ENCODE measurements around the gene ZNF496. TPM values are rescaled to one million over a fixed set of nuclear protein-coding genes. Genes with fewer than 3 reads are reported as not detected.
"Not testable (repeated sequence)": the region's sequence is repeated elsewhere in the genome, so short reads cannot be mapped to it uniquely, and the experiment has no call there.

Gene ZNF496
- total and polyA plus RNA-seq, 8 donors = 5.8 to 25.8 (median 11.9) TPM

DNA sequence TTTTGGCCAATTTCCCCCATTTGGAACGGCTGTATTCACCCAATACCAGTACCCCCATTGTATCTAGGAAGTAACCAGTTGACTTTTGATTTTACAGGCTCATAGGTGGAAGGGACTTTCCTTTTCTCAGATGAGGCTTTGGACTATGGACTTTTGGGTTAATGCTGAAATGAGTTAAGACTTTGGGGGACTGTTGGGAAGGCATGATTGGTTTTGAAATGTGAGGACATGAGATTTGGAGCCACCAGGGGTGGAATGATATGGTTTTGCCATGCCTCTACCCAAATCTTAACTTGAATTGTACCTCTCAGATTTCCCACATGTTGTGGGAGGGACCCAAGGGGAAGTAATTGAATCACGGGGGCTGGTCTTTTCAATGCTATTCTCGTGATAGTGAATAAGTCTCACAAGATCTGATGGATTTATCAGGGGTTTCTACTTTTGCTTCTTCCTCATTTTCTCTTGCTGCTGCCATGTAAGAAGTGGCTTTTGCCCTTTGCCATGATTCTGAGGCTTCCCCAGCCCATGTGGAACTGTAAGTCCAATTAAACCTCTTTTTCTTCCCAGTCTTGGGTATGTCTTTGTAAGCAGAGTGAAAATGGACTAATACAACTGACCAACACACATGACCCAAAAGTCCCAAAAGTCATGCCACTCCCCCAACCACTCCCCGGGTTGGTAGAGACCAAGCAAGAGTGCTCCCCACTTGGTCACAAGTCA is 35.4 kb upstream of the ZNF496 start:
- no peak for DNase-seq
- Histone ChIP-seq H3K36me3 (no peaks in the 10 kb centered on the region), H3K4me3 (no peak overlapping the region), H3K27me3 (peaks cover 0 to 45% (median 12%) of the 10 kb centered on the region in 3 donors), H3K27ac (no peak overlapping the region), H3K4me1 (peaks cover 0 to 5% (median 0%) of the 10 kb centered on the region in 4 donors), H3K9me3 (peaks cover 0 to 11% (median 1%) of the 10 kb centered on the region in 4 donors)
- no peak for TF ChIP-seq POLR2AphosphoS5 (IDR thresholded peaks at IDR 0.05)
- TF ChIP-seq EP300 (IDR thresholded peaks at IDR 0.05) = no peak
- no peak for TF ChIP-seq POLR2A (IDR thresholded peaks at IDR 0.05)
- TF ChIP-seq, protein P1, sequence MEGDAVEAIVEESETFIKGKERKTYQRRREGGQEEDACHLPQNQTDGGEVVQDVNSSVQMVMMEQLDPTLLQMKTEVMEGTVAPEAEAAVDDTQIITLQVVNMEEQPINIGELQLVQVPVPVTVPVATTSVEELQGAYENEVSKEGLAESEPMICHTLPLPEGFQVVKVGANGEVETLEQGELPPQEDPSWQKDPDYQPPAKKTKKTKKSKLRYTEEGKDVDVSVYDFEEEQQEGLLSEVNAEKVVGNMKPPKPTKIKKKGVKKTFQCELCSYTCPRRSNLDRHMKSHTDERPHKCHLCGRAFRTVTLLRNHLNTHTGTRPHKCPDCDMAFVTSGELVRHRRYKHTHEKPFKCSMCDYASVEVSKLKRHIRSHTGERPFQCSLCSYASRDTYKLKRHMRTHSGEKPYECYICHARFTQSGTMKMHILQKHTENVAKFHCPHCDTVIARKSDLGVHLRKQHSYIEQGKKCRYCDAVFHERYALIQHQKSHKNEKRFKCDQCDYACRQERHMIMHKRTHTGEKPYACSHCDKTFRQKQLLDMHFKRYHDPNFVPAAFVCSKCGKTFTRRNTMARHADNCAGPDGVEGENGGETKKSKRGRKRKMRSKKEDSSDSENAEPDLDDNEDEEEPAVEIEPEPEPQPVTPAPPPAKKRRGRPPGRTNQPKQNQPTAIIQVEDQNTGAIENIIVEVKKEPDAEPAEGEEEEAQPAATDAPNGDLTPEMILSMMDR (IDR thresholded peaks at IDR 0.05) = no peak
- WGBS, 5 donors = 74 to 84% (median 81%) methylated on average over 4 of the region's 4 CpGs
- intact Hi-C loops (cut with DNase I; ENCODE audit: low total_unique reads) = no loop called here

DNA sequence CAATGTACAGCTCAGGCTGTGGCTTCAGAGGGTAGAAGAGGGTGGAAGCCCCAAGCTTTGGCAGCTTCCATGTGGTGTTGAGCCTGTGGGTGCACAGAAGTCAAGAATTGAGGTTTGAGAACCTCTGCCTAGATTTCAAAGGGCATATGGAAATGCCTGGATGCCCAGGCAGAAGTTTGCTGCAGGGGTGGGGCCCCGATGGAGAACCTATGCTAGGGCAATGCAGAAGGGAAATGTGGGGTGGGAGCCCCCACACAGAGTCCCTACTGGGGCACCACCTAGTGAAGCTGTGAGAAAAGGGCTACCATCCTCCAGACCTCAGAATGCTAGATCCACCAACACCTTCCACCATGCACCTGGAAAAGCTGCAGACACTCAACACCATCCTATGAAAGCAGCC is 34.7 kb upstream of the ZNF496 start:
- intact Hi-C loops (cut with DNase I; ENCODE audit: low total_unique reads); DNase-seq; H3K4me3 ChIP-seq; H3K4me1 ChIP-seq; H3K36me3 ChIP-seq; H3K27ac ChIP-seq: not testable (repeated sequence)
- 75 to 100% (median 89%) methylated on average over 1 of the region's 1 CpG for WGBS, 5 donors
- Histone ChIP-seq H3K27me3 (peaks cover 0 to 43% (median 12%) of the 10 kb centered on the region in 3 donors), H3K9me3 (peaks cover 0 to 11% (median 1%) of the 10 kb centered on the region in 4 donors)

DNA sequence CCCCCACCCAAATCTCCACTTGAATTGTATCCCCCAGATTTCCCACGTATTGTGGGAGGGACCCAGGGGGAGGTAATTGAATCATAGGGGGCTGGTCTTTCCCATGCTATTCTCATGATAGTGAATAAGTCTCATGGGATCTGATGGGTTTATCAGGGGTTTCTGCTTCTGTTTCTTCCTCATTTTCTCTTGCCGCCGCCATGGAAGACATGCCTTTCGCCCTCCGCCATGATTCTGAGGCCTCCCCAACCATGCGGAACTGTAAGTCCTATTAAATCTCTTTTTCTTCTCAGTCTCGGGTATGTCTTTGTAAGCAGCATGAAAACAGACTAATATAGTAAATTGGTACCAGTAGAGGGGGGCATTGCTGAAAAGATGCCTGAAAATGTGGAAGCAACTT is 33.4 kb upstream of the ZNF496 start:
- H3K27me3 ChIP-seq = peaks cover 0 to 36% (median 9%) of the 10 kb centered on the region in 3 donors
- no peak overlapping the region for H3K4me3 ChIP-seq
- no peaks in the 10 kb centered on the region for H3K36me3 ChIP-seq
- no peak for TF ChIP-seq EP300 (IDR thresholded peaks at IDR 0.05)
- TF ChIP-seq, protein P1 (IDR thresholded peaks at IDR 0.05) = no peak
- intact Hi-C loops (cut with DNase I; ENCODE audit: low total_unique reads) = no loop called here
- DNase-seq = no peak
- H3K9me3 ChIP-seq = peaks cover 0 to 11% (median 1%) of the 10 kb centered on the region in 4 donors
- no peak overlapping the region for H3K27ac ChIP-seq
- H3K4me1 ChIP-seq = peaks cover 6 to 10% (median 7%) of the 10 kb centered on the region in 4 donors
- WGBS, 5 donors = 86 to 96% (median 92%) methylated on average over 7 of the region's 7 CpGs

DNA sequence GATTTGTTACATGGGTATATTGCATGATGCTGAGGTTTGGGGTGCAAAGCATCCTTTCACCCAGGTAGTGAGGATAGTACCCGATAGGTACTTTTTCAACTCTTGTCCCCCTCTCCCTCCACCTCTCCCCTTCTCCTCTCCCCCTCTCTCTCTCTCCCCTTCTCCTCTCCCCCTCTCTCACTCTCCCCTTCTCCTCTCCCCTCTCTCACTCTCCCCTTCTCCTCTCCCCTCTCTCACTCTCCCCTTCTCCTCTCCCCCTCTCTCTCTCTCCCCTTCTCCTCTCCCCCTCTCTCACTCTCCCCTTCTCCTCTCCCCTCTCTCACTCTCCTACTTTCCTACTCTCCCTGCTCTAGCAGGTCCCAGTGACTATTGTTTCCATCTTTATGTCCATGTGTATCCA is 31.3 kb upstream of the ZNF496 start:
- H3K4me3 ChIP-seq; DNase-seq; intact Hi-C loops (cut with DNase I; ENCODE audit: low total_unique reads); H3K36me3 ChIP-seq; H3K27ac ChIP-seq: not testable (repeated sequence)
- H3K9me3 ChIP-seq = peaks cover 0 to 11% (median 1%) of the 10 kb centered on the region in 4 donors
- peaks cover 6 to 10% (median 7%) of the 10 kb centered on the region in 4 donors for H3K4me1 ChIP-seq
- peaks cover 0 to 38% (median 9%) of the 10 kb centered on the region in 3 donors for H3K27me3 ChIP-seq
- WGBS, 5 donors = 85 to 100% (median 90%) methylated on average over 1 of the region's 1 CpG

DNA sequence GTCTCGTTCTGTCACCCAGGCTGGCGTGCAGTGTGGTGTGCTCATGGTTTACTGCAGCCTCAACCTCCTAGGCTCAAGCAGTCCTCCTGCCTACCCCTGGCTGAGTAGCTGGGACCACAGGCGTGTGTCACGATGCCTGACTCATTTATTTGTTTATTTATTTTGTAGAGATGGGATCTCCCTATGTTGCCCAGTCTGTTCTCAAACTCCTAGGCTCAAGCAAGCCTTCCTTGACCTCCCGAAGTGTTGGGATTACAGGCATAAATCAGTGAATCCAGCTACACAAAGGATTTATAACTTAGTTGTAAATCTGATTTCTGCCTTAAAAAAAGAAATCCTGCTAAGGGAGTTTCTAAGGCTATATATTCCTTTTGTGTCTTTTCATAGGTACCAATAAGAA is 30.5 kb upstream of the ZNF496 start:
- no peak for TF ChIP-seq EP300 (IDR thresholded peaks at IDR 0.05)
- TF ChIP-seq, protein P1 (IDR thresholded peaks at IDR 0.05) = no peak
- no peak for TF ChIP-seq POLR2A (IDR thresholded peaks at IDR 0.05)
- no peak for TF ChIP-seq POLR2AphosphoS5 (IDR thresholded peaks at IDR 0.05)
- Histone ChIP-seq H3K4me3 (no peak overlapping the region), H3K4me1 (peaks cover 6 to 10% (median 7%) of the 10 kb centered on the region in 4 donors), H3K27me3 (peaks cover 0 to 40% (median 9%) of the 10 kb centered on the region in 3 donors), H3K36me3 (no peaks in the 10 kb centered on the region), H3K9me3 (peaks cover 0 to 11% (median 1%) of the 10 kb centered on the region in 4 donors), H3K27ac (no peak overlapping the region)
- no peak for DNase-seq
- intact Hi-C loops (cut with DNase I; ENCODE audit: low total_unique reads) = no loop called here
- WGBS, 5 donors = 73 to 84% (median 79%) methylated on average over 5 of the region's 5 CpGs
